Dendritic cell treated with granulocyte-macrophage colony-stimulating factor and Interleukin-4, amounts not matched to agents 40 ng/mL and 50 ng/mL, for 4 days (primary cell): Measurements from ENCODE around the gene ZNF516.

Experiments used
- H3K27ac Mint-ChIP-seq: one replicate; pipeline ENCODE4 v1.8.0; 2022; ENCODE audit warnings: mild to moderate bottlenecking, mixed read lengths
- H3K27me3 Mint-ChIP-seq: one replicate; pipeline ENCODE4 v1.8.0; 2022; ENCODE audit warnings: mild to moderate bottlenecking, mixed read lengths
- H3K36me3 Mint-ChIP-seq: one replicate; pipeline ENCODE4 v1.8.0; 2022; ENCODE audit warnings: low read depth, mixed read lengths
- H3K4me1 Mint-ChIP-seq: one replicate; pipeline ENCODE4 v1.8.0; 2022; ENCODE audit warnings: low read depth, mixed read lengths
- H3K4me3 Mint-ChIP-seq: one replicate; pipeline ENCODE4 v1.8.0; 2022; ENCODE audit warnings: mild to moderate bottlenecking, moderate library complexity, mixed read lengths
- H3K9me3 Mint-ChIP-seq: one replicate; pipeline ENCODE4 v1.8.0; 2022; ENCODE audit warnings: mixed read lengths
- intact Hi-C: fragments of 100-400 bp; cut with micrococcal nuclease; formaldehyde crosslinking; loops from one replicate; pipeline ENCODE4 v1.15.0; 2022

Gene ZNF516

DNA sequence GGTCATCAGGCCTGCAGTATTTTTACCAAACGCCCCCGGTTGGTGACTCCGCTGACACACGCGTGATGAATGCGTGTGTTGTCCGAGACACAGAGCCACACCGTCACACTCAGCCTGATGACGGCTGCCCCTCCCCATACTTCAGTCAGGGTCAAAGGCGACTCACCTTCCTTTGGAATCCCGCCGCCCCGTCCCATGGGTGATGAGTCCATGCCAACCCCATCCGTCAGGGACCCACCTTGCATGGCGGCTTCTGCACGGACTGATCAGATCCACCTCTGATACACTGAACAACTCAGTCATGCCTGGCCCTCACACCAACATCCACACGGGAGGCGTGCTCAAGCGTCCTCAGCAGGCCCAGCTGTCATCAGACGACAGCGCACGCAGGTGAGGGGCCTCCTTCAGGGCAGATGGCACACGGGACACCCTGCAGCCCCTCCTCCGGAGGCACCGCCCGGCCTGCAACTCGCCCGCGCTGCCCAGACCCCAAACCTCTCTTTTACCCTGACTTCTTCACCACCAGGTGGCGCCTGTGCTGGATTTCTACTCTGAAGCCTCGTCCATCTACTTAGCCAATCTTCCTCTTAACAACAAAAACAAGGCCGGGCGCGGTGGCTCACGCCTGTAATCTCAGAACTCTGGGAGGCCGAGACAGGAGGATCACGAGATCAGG, 89.2 kb downstream of the ZNF516 start:
- Mint-ChIP-seq H3K36me3 (peaks cover 84% of the 10 kb centered on the region), H3K27ac (no peak overlapping the region), H3K27me3 (no peaks in the 10 kb centered on the region), H3K4me1 (peaks cover 92% of the 10 kb centered on the region), H3K9me3 (no peaks in the 10 kb centered on the region), H3K4me3 (no peak overlapping the region)
- intact Hi-C loops = no loop called here

DNA sequence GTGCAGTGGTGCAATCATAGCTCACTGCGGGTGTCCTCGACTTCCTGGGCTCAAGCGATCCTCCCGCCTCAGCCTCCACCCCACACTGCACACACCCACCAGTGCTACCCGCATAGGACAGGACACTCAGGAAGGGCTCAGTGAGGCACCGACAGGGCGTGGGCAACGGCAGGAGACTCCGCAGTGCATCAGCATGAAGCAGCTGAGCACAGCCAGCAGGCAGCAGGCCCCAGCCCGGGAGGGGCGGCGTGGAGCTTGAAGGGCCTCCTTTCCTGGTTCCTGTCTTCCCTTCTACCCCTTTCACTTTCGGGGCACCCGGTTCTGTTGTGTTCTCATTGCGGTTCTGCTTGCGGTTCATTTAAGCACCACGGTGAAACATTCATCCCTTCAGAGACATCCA, 89.8 kb downstream of the ZNF516 start:
- no peak overlapping the region for H3K27ac Mint-ChIP-seq
- H3K4me3 Mint-ChIP-seq = no peak overlapping the region
- peaks cover 79% of the 10 kb centered on the region for H3K36me3 Mint-ChIP-seq
- no peaks in the 10 kb centered on the region for H3K27me3 Mint-ChIP-seq
- H3K4me1 Mint-ChIP-seq = peaks cover 87% of the 10 kb centered on the region
- H3K9me3 Mint-ChIP-seq = no peaks in the 10 kb centered on the region
- intact Hi-C loops = no loop called here

DNA sequence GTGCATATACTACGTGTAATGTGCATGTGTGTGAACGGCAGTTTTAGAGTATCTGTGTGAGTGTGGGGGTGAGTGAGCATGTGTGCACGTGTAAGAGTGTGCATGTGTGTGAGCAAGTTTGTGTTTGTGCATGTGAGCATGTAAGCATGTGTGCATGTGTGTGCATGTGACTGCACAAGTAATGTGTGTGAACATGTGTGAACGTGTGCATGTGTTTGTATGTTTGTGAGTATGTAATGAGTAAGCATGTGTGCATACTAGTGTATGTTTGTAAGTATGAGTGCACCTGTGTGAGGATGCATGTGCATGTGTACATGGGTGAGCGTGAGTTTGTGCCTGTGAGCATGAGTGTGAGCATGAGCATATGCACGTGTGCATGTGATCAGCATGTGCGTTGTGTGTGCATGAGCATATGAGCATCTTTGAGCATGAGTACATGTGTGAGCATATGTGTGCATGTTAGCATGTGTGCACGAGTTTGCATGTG, 90.7 kb downstream of the ZNF516 start:
- Mint-ChIP-seq H3K9me3 (no peaks in the 10 kb centered on the region), H3K36me3 (peaks cover 74% of the 10 kb centered on the region), H3K27ac (no peak overlapping the region), H3K4me1 (peaks cover 86% of the 10 kb centered on the region), H3K4me3 (no peak overlapping the region), H3K27me3 (no peaks in the 10 kb centered on the region)
- intact Hi-C loops = loop anchor here (5.0 kb wide), 1 partner anchor 83 kb away; no protein-coding TSS in a partner anchor

DNA sequence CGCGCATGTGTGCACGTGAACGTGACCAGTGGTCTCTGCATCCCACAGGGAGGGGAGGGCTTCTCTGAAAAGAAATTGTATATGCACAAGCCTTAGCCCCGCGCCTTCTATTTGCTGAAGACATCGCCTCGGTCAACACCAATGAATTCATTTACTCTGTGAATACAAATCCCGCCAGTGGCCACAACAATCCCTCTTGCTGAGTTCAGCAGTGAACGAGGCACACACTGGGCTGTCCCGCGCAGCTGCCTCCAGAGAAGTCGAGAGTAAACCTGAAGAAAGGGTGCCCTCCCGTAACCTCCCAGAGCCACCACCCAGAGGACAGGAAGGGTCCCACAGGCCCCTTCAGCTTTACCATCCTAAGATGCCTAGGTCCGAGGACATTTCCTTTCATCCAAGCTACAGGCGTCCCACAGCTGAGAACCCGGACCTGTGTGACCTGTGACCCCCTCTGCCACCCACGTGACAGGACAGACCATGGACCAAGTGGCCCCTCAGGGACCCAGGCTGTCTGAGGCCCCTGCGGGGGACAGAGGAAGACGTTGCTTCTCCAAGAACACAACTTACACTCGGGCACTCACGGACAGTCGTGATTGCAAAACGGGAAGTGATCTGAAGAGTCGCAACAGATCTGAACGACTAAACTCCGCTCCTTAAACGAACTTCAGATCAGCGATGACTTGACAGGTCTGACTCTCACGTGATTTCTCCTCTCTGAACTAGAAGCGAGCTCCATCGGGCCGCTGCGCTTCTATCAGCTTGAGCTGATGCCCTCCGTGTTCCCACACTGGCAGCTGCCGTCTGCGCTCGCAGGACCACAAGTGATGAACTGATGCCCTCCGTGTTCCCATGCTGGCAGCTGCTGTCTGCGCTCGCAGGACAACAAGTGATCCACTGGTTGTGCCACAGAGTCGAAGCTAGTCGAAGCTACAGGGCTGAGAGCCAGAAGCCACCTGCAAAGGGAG, 92.7 kb downstream of the ZNF516 start:
- H3K4me3 Mint-ChIP-seq = peak overlapping the region; percentile 44
- H3K9me3 Mint-ChIP-seq = no peaks in the 10 kb centered on the region
- intact Hi-C loops = loop anchor here (5.0 kb wide), 1 partner anchor 85 kb away; no protein-coding TSS in a partner anchor
- H3K4me1 Mint-ChIP-seq = peaks cover 85% of the 10 kb centered on the region
- H3K36me3 Mint-ChIP-seq = peaks cover 73% of the 10 kb centered on the region
- H3K27ac Mint-ChIP-seq = peak overlapping the region; percentile 42
- no peaks in the 10 kb centered on the region for H3K27me3 Mint-ChIP-seq

DNA sequence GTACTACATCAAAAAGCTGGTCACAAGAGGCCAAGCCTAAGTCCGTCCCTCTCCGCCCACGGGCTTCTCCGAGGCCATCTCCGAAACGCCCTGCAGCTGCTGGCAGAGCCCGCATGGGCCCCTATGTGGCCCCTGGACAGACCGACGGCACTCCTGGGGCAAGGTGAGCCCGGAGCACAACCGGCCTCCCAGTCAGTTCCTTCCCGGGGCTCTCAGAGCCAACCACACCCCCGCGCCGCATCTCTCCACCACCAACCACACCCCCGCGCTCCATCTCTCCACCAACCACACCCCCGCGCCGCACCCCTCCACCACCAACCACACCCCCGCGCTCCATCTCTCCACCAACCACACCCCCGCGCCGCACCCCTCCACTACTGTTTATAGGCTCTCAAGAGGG, 93.5 kb downstream of the ZNF516 start:
- no peak overlapping the region for H3K4me3 Mint-ChIP-seq
- peaks cover 73% of the 10 kb centered on the region for H3K36me3 Mint-ChIP-seq
- H3K27ac Mint-ChIP-seq = no peak overlapping the region
- no peaks in the 10 kb centered on the region for H3K9me3 Mint-ChIP-seq
- H3K27me3 Mint-ChIP-seq = no peaks in the 10 kb centered on the region
- intact Hi-C loops = loop anchor here (5.0 kb wide), 1 partner anchor 86 kb away; no protein-coding TSS in a partner anchor
- H3K4me1 Mint-ChIP-seq = peaks cover 82% of the 10 kb centered on the region

DNA sequence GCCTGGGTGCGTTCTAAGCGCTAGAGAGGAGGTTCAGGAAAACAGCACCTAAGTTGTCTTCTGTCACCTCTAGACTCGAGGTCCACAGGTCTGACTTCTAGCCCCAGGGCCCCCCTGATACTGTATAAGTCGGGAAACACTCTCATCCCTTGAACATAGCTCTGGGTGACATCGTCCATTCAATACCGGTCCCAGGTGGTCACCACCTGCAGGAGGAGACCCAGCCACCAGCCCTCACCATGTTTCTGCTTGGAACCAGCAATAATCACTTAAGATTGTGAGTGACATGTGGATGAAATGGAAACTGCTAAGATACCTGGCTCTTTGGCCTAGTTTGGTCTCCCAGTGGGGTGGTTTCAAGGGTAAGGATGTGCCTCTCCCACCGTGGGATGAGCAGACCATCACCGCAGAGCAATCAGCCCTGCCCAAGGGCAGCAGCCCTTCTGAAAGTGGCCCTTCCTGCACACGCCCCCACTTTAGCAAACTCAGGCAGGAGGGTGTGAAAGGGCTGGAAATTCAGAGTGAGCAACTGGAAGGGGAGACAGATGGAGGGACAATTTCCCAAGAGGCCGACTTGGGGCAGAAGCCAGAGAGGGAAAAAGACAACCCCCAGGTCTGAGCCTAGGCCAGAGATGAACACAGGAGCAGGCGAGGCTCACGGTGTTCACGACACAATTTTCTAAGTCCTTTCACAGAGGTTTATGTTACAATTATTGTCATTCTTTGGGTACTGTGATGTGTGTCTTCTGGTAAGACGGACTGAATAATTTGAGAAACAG, 95.2 kb downstream of the ZNF516 start:
- no peaks in the 10 kb centered on the region for H3K9me3 Mint-ChIP-seq
- H3K4me3 Mint-ChIP-seq = no peak overlapping the region
- H3K36me3 Mint-ChIP-seq = peaks cover 70% of the 10 kb centered on the region
- intact Hi-C loops = loop anchor here (1.0 to 5.0 kb wide), 5 partner anchors 77 to 309 kb away; no protein-coding TSS in a partner anchor
- H3K27ac Mint-ChIP-seq = no peak overlapping the region
- H3K4me1 Mint-ChIP-seq = peaks cover 80% of the 10 kb centered on the region
- no peaks in the 10 kb centered on the region for H3K27me3 Mint-ChIP-seq

DNA sequence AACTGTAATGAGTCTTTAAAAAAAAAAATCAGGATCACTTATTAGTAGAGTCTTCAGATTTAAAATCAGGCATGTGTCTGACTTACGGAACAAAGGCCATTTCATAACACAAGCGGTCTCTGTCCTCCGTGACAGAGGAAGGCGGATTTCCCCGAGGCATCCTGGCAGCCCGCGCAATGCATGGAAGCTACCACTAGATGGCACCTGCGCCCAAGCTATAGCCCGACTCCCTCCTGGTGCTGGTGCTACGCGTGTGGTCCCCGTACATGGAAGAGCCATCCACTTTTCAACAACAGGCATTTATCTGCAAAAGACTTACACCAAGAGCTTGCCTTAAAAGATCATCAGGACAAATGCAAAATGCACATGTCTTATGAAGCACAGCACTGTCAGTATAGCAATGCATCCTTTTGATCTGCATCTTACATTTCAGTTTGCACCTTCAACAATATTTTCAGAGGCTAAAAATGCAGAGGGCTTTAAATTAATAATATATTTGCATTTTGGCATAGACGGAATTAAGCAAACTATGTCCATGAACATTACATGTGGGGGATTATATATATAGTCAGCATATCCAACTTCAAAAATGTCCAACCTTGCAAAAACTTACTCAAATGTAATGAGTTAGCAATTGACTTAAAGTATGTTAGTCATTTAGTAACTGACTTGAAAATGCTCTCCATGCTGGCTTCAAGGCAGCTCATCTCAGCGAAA, 96.0 kb downstream of the ZNF516 start:
- intact Hi-C loops = loop anchor here (1.0 to 5.0 kb wide), 4 partner anchors 78 to 310 kb away; no protein-coding TSS in a partner anchor
- Mint-ChIP-seq H3K36me3 (peaks cover 65% of the 10 kb centered on the region), H3K4me3 (no peak overlapping the region), H3K27me3 (no peaks in the 10 kb centered on the region), H3K9me3 (no peaks in the 10 kb centered on the region), H3K27ac (no peak overlapping the region), H3K4me1 (peaks cover 72% of the 10 kb centered on the region)

DNA sequence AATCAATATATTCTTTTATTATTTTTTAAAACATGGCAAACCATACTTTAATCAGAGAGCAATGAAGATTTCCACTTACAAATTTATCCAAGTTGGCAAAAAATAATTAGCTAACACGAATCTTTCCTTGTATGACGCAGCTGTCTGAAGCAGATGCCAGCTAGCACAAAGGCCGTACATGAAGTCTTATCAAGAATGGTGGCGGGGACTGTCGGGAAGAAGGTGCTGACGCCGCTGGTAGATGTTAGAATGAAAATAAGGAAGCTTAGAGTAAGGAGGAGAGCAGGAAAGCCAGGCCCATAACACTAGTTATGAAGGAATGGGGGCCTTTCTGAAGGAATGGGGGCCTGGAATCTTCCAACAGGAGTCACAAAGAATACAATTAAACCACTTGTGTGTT, 96.7 kb downstream of the ZNF516 start:
- peaks cover 61% of the 10 kb centered on the region for H3K36me3 Mint-ChIP-seq
- no peaks in the 10 kb centered on the region for H3K27me3 Mint-ChIP-seq

DNA sequence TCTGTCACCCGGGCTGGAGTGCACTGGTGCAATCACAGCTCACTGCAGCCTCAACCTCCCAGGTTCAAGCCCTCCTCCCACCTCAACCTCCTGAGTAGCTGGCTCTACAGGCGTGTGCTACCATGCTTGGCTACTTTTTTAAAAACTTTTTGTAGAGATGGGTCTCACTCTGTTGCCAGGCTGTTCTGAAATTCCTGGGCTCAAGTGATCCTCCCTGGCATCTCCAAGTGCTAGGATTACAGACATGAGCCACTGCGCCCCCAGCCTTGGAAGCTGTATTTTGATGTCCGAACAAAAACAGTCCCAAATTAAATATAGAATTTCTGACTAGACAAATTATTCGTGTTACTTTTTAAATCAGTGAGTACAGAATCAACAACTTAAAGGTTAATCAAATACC, 97.4 kb downstream of the ZNF516 start:
- peaks cover 54% of the 10 kb centered on the region for H3K36me3 Mint-ChIP-seq
- H3K4me3 Mint-ChIP-seq = no peak overlapping the region
- intact Hi-C loops = loop anchor here (2.0 to 5.0 kb wide), 2 partner anchors 80 to 225 kb away; no protein-coding TSS in a partner anchor
- H3K4me1 Mint-ChIP-seq = peaks cover 58% of the 10 kb centered on the region
- no peaks in the 10 kb centered on the region for H3K27me3 Mint-ChIP-seq
- peak overlapping the region; percentile 31 for H3K27ac Mint-ChIP-seq
- H3K9me3 Mint-ChIP-seq = no peaks in the 10 kb centered on the region

More for the DNA sequence above, 96.7 kb downstream of the ZNF516 start:
- no peak overlapping the region for H3K4me3 Mint-ChIP-seq
- H3K27ac Mint-ChIP-seq = peak overlapping the region; percentile 31
- H3K4me1 Mint-ChIP-seq = peaks cover 65% of the 10 kb centered on the region
- intact Hi-C loops = loop anchor here (2.0 to 5.0 kb wide), 2 partner anchors 79 to 225 kb away; no protein-coding TSS in a partner anchor
- no peaks in the 10 kb centered on the region for H3K9me3 Mint-ChIP-seq

DNA sequence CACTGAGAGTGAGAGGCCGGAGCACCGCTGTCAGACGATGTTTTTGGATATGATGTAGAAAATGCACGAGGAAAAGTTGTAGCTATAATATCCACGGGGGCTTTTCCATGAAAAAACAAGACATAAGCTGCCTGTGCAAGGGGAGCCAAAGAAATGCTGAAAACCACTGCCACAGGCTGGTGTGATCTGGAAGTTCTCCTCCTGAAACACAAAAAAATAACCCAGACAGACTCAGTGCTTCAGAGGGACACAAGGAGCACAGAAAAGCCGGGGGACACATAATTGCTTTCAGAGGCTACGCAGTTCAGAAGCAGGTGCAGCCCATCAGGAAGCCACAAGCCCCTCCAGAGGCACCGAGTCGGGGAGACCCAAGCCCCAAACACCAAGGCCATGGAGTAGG, 98.2 kb downstream of the ZNF516 start:
- no peaks in the 10 kb centered on the region for H3K27me3 Mint-ChIP-seq
- no peaks in the 10 kb centered on the region for H3K9me3 Mint-ChIP-seq
- H3K4me1 Mint-ChIP-seq = peaks cover 57% of the 10 kb centered on the region
- intact Hi-C loops = loop anchor here (5.0 kb wide), 1 partner anchor 81 kb away; no protein-coding TSS in a partner anchor
- no peak overlapping the region for H3K4me3 Mint-ChIP-seq
- H3K27ac Mint-ChIP-seq = no peak overlapping the region
- peaks cover 53% of the 10 kb centered on the region for H3K36me3 Mint-ChIP-seq

DNA sequence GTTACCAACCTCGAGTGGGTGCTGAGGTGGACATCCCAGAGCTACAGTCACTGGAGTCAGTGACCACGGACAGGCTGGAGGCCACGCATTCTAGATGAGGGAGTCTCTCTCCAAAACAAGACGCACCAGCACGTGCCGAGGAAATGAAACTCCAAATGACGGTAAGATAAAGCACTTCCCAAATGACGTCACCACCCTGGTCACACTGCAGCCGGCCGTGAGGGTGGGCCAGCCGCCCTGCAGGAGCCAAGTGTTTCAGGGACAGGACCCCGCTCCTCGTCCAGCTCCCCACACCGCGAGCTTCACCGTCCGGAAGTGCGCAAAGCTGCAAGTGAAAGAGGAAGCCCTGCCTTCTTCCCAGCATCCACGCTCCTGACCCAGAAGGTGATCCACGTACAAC, 99.4 kb downstream of the ZNF516 start:
- intact Hi-C loops = loop anchor here (5.0 kb wide), 1 partner anchor 82 kb away; no protein-coding TSS in a partner anchor
- peaks cover 53% of the 10 kb centered on the region for H3K36me3 Mint-ChIP-seq
- no peaks in the 10 kb centered on the region for H3K27me3 Mint-ChIP-seq
- H3K4me1 Mint-ChIP-seq = peaks cover 63% of the 10 kb centered on the region
- no peak overlapping the region for H3K4me3 Mint-ChIP-seq
- H3K9me3 Mint-ChIP-seq = no peaks in the 10 kb centered on the region
- H3K27ac Mint-ChIP-seq = no peak overlapping the region

DNA sequence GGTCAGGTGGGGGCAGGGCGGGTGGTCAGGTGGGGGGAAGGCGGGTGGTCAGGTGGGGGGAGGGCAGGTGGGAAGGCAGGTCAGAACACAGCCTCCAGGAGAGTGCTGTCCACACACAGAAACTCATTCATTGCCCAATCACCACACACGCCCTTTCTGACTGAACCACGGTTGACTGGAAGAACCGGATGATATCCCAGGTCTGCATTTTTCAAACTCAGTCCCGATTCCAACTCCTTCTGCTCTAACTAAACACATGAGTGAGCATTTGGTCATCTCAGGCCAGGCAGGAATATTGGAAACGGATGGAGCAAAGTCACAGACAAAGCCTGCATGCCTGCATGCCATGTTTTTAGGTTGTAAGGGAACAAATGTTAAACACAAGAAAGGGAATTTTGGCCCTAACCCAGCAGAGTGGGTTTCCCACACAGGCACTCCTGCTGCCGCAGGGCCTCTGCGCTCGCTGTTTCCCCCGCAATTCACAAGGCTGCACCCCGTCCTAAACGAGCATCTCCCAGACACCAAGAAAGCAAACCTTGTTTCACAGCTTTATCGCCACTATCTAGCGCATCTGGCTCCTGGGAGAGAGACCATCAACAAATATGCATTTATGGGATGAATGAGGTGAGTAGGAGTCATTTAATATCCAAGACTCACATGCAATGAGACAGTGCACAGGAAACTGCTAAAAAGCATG, 100.1 kb downstream of the ZNF516 start:
- Mint-ChIP-seq H3K36me3 (peaks cover 52% of the 10 kb centered on the region), H3K4me3 (no peak overlapping the region), H3K27ac (no peak overlapping the region), H3K27me3 (no peaks in the 10 kb centered on the region), H3K4me1 (peaks cover 67% of the 10 kb centered on the region), H3K9me3 (no peaks in the 10 kb centered on the region)
- intact Hi-C loops = loop anchor here (5.0 kb wide), 1 partner anchor 82 kb away; no protein-coding TSS in a partner anchor
